ENCODE data around the gene RSAD1. TPM values are rescaled to one million over a fixed set of nuclear protein-coding genes. Genes with fewer than 3 reads are reported as not detected.

The RSAD1 gene
- polyA plus RNA-seq, 1 of the 3 experiments (the other 2 are of a cell fraction): 44.7 TPM

GRCh38 chr17:50527155-50527762 is 48.6 kb downstream of the RSAD1 start:
- no peak overlapping the region for H3K4me2 ChIP-seq
- H3K36me3 ChIP-seq (replicated peaks in 1 of 2; ENCODE audit: control insufficient read depth in 1 of 2, insufficient read depth in 2 of 2, low read length in 1 of 2): no peaks in the 10 kb centered on the region
- ChIA-PET CTCF (interaction anchor here (1.3 to 3.1 kb wide), 5 partner anchors 10 to 101 kb away, joined by 4 to 15 read pairs (median 7); no protein-coding TSS in a partner anchor), POLR2A (no interaction called here)
- H2AFZ ChIP-seq (ENCODE audit: low read depth): no peak overlapping the region
- no peaks in the 10 kb centered on the region for H4K20me1 ChIP-seq (ENCODE audit: insufficient read depth)
- no peaks in the 10 kb centered on the region for H3K9me2 ChIP-seq
- no peak for TF ChIP-seq MEF2A (IDR thresholded peaks at IDR 0.05; ENCODE audit: borderline replicate concordance, low read depth)
- TF ChIP-seq USF2 (IDR thresholded peaks at IDR 0.05; ENCODE audit: borderline replicate concordance, low read depth, low read length): no peak
- TF ChIP-seq ELF1 (IDR thresholded peaks at IDR 0.05): no peak
- no peak for TF ChIP-seq GATA2 (CRISPR knock-in tag; IDR thresholded peaks at IDR 0.05)
- TF ChIP-seq JUND (IDR thresholded peaks at IDR 0.05): no peak
- TF ChIP-seq POLR2AphosphoS5 (IDR thresholded peaks at IDR 0.05; ENCODE audit: low read depth, low read length): no peak
- no peak for TF ChIP-seq IRF3 (IDR thresholded peaks at IDR 0.05; ENCODE audit: low read depth, low read length)
- no peak for TF ChIP-seq NRF1 (IDR thresholded peaks at IDR 0.05; ENCODE audit: low read depth, low read length)
- TF ChIP-seq RXRA (IDR thresholded peaks at IDR 0.05; ENCODE audit: borderline replicate concordance, low read depth): no peak
- no peak for TF ChIP-seq PBX3 (IDR thresholded peaks at IDR 0.05)
- TF ChIP-seq TCF12 (IDR thresholded peaks at IDR 0.05): no peak
- no peaks in the 10 kb centered on the region for H3K79me2 ChIP-seq (ENCODE audit: insufficient read depth)
- no peak overlapping the region for H3K9ac ChIP-seq
- no peak overlapping the region for H3K27ac ChIP-seq (ENCODE audit: low read depth in 2 of 2, low read length in 1 of 2)
- no peaks in the 10 kb centered on the region for H3F3A ChIP-seq (replicated peaks; ENCODE audit: insufficient read depth)
- no peaks in the 10 kb centered on the region for H3K9me3 ChIP-seq
- peaks cover 0 to 9% of the 10 kb centered on the region in 2 experiments; a peak in 1 of 4 replicates for H3K4me1 ChIP-seq (ENCODE audit: control insufficient read depth in 1 of 2, insufficient read depth in 2 of 2, low read depth in 1 of 2, low read length in 1 of 2)
- no peak overlapping the region for H3K4me3 ChIP-seq (ENCODE audit: low read depth in 2 of 2, low read length in 1 of 2)
- WGBS (ENCODE audit: low lambda C conversion rate): 79% methylated on average over 5 of the region's 5 CpGs
- no peak for DNase-seq
- peaks cover 17% of the 10 kb centered on the region; the same call in 1 of the 2 replicates for H3K27me3 ChIP-seq (ENCODE audit: insufficient read depth)

- Histone ChIP-seq H3K9ac (no peak overlapping the region), H3K9me2 (no peaks in the 10 kb centered on the region), H4K20me1 (ENCODE audit: insufficient read depth) (no peaks in the 10 kb centered on the region), H3K4me3 (ENCODE audit: low read depth in 2 of 2, low read length in 1 of 2) (no peak overlapping the region), H3K79me2 (ENCODE audit: insufficient read depth) (no peaks in the 10 kb centered on the region), H3K27ac (ENCODE audit: low read depth in 2 of 2, low read length in 1 of 2) (no peak overlapping the region), H3K27me3 (ENCODE audit: insufficient read depth) (peaks cover 25% of the 10 kb centered on the region; the same call in 1 of the 2 replicates), H2AFZ (ENCODE audit: low read depth) (no peak overlapping the region), H3K4me2 (no peak overlapping the region), H3K36me3 (replicated peaks in 1 of 2; ENCODE audit: control insufficient read depth in 1 of 2, insufficient read depth in 2 of 2, low read length in 1 of 2) (no peaks in the 10 kb centered on the region), H3K4me1 (ENCODE audit: control insufficient read depth in 1 of 2, insufficient read depth in 2 of 2, low read depth in 1 of 2, low read length in 1 of 2) (peaks cover 0 to 16% of the 10 kb centered on the region in 2 experiments; a peak in 1 of 4 replicates), H3F3A (replicated peaks; ENCODE audit: insufficient read depth) (no peaks in the 10 kb centered on the region), H3K9me3 (no peaks in the 10 kb centered on the region)
- no peak for TF ChIP-seq POLR2AphosphoS5 (IDR thresholded peaks at IDR 0.05; ENCODE audit: low read depth, low read length)
- TF ChIP-seq FOSL2 (IDR thresholded peaks at IDR 0.05; ENCODE audit: borderline replicate concordance, low read depth): no peak
- TF ChIP-seq CHD2 (IDR thresholded peaks at IDR 0.05; ENCODE audit: low read length, partially characterized antibody): no peak
- TF ChIP-seq EP300 (IDR thresholded peaks at IDR 0.05; ENCODE audit: borderline replicate concordance in 1 of 2, low read depth in 1 of 2, low read length in 1 of 2): no peak
- TF ChIP-seq JUND (IDR thresholded peaks at IDR 0.05): no peak
- TF ChIP-seq GATA2 (CRISPR knock-in tag; IDR thresholded peaks at IDR 0.05): no peak
- TF ChIP-seq RAD21 (IDR thresholded peaks at IDR 0.05; ENCODE audit: low read length): no peak
- TF ChIP-seq TCF12 (IDR thresholded peaks at IDR 0.05): no peak
- TF ChIP-seq MAX (IDR thresholded peaks at IDR 0.05; ENCODE audit: low read depth): no peak
- no peak for TF ChIP-seq FOXM1 (IDR thresholded peaks at IDR 0.05; ENCODE audit: low read depth)
- WGBS (ENCODE audit: low lambda C conversion rate): 46% methylated on average over 3 of the region's 4 CpGs
- no peak for DNase-seq
- ChIA-PET POLR2A (no interaction called here), CTCF (interaction anchor here (1.3 to 3.1 kb wide), 5 partner anchors 11 to 100 kb away, joined by 4 to 15 read pairs (median 7); no protein-coding TSS in a partner anchor)
Measured at GRCh38 chr17:50527949-50528474, 49.4 kb downstream of the RSAD1 start.

Data from SK-N-SH (cell line).